CD4-positive, alpha-beta T cell (primary cell): Measurements from ENCODE around the gene TPSAB1. TPM values are rescaled to one million over a fixed set of nuclear protein-coding genes. Genes with fewer than 3 reads are reported as not detected.

Experiments used
- ATAC-seq: fragments of 200-7000 bp; cut with Tn5 transposase; one replicate; pipeline ENCODE4 v1.10.0; 2022; ENCODE audit warnings: mild to moderate bottlenecking; ENCODE audit not compliant: poor library complexity
- CTCF ChIA-PET: fragments of 350-600 bp; sonication (Branson Sonifier 250); formaldehyde crosslinking; loops from one replicate; lab custom pipeline; 2021; ENCODE audit warnings: antibody characterized with exemption, inconsistent platforms; lab: Charles Lee
- POLR2A ChIA-PET: fragments of 350-600 bp; sonication (Branson Sonifier 250); formaldehyde crosslinking; loops from one replicate; lab custom pipeline; 2021; ENCODE audit warnings: antibody characterized with exemption, inconsistent platforms; lab: Charles Lee
- DNase-seq, 14 experiments: peaks; one replicate each; pipeline ENCODE4 v3.0.0-alpha.2; 2013 to 2020; ENCODE audit warnings: mixed read lengths in 2 of 14
- H3K27ac ChIP-seq, 2 donors: one replicate each; pipeline versions ENCODE4 v1.5.1 to v1.7.0; 2013; ENCODE audit warnings: low read length in 2 of 2, low read depth in 1 of 2, mild to moderate bottlenecking in 1 of 2
- H3K27me3 ChIP-seq, 2 experiments: 1 replicate in 1 of 2; 2 replicates in 1 of 2; pipeline versions ENCODE4 v1.6.1 to v1.7.0; 2013; ENCODE audit warnings: low read length in 2 of 2, control low read depth in 1 of 2, mild to moderate bottlenecking in 1 of 2, moderate library complexity in 1 of 2; ENCODE audit not compliant: insufficient read depth in 2 of 2, control insufficient read depth in 1 of 2
- H3K36me3 ChIP-seq: one replicate; pipeline ENCODE4 v1.6.1; 2013; ENCODE audit warnings: low read length, control low read depth; ENCODE audit not compliant: insufficient read depth
- H3K4me1 ChIP-seq: one replicate; pipeline ENCODE4 v1.6.1; 2013; ENCODE audit warnings: low read length, control low read depth; ENCODE audit not compliant: insufficient read depth
- H3K4me3 ChIP-seq: one replicate; pipeline ENCODE4 v1.5.1; 2013; ENCODE audit warnings: mild to moderate bottlenecking, low read length, moderate library complexity
- H3K9me3 ChIP-seq, 2 experiments: 1 replicate in 1 of 2; 2 replicates in 1 of 2; pipeline versions ENCODE4 v1.6.1 to v1.7.0; 2013; ENCODE audit warnings: low read length in 2 of 2, mild to moderate bottlenecking in 2 of 2, control low read depth in 1 of 2, moderate library complexity in 1 of 2; ENCODE audit not compliant: control insufficient read depth in 1 of 2, insufficient read depth in 1 of 2
- H3K27ac Mint-ChIP-seq: one replicate; pipeline ENCODE4 v1.8.0; 2020; ENCODE audit warnings: mixed read lengths
- H3K27me3 Mint-ChIP-seq: one replicate; pipeline ENCODE4 v1.8.0; 2021; ENCODE audit warnings: mixed read lengths
- H3K36me3 Mint-ChIP-seq: one replicate; pipeline ENCODE4 v1.8.0; 2021; ENCODE audit warnings: low read depth, mixed read lengths
- H3K4me1 Mint-ChIP-seq: one replicate; pipeline ENCODE4 v1.8.0; 2021; ENCODE audit warnings: low read depth, mixed read lengths
- H3K4me3 Mint-ChIP-seq: one replicate; pipeline ENCODE4 v1.8.0; 2020; ENCODE audit warnings: mild to moderate bottlenecking, mixed read lengths
- H3K9me3 Mint-ChIP-seq: one replicate; pipeline ENCODE4 v1.8.0; 2020; ENCODE audit warnings: mixed read lengths
- intact Hi-C, 2 experiments: fragments of 100-400 bp; cut with DNase I in 1 of 2; cut with micrococcal nuclease in 1 of 2; formaldehyde crosslinking; loops; one replicate each; pipeline versions ENCODE4 v1.15.1 to v1.9.0; 2023 to 2025; cut with DNase I, micrococcal nuclease
- total RNA-seq, 174 experiments: library from RNA in 2 of 174; stranded (reverse) in 2 of 174; gene quantifications; one replicate each; pipeline ENCODE4 v1.2.3 and lab custom pipeline; 2021 to 2026
- TF ChIP-seq, protein P1 (sequence below): fragments of 200-600 bp; IDR thresholded peaks from one replicate; pipeline ENCODE4 v1.8.0; 2022; ENCODE audit warnings: antibody characterized with exemption, mild to moderate bottlenecking

TPSAB1 gene
- total RNA-seq, 2 experiments from 2014 or later: 0.22 TPM; not detected in 1

DNA sequence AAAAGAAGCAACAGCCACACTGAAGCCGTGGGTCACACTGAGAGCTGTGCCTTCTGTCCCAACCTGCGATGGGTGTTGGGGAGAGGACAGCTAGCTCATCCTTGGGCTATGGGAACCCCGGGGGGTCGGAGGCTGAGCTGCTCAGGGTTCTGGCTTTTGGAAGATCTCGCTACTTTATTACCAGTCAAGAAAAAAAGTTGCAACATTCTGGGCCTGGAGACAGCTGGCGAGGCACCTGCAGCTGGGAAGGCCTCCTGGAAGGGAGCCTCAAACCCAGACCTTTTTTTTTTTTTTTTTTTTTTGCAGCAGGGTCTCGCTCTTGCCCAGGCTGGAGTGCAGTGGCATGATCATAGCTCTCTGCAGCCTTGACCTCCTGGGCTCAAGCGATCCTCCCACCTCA lies 40.3 kb downstream of the TPSAB1 start:
- no peaks in the 10 kb centered on the region for H3K9me3 ChIP-seq

DNA sequence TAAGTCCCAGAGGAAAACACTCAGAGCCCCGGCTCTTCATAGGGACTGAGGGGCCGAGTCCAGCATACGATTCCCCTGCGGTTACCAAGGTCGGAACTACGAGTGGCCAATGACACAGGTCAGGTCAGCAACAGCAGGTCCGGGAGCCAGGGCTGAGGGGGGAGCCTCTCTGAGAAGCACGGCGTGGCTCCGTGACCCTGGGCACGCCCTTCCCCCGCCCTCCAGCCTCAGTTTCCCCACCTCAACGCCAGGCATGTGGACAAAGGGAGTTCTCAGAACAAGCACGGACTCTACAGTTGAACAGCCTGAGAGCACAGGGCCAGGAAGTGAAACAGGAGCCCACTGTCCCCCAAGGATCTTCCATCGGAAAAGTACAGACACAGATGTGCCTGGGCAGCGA lies 41.0 kb downstream of the TPSAB1 start:
- Mint-ChIP-seq H3K36me3 (no peaks in the 10 kb centered on the region), H3K27me3 (peaks cover 3% of the 10 kb centered on the region), H3K27ac (no peak overlapping the region), H3K9me3 (no peaks in the 10 kb centered on the region), H3K4me1 (no peaks in the 10 kb centered on the region), H3K4me3 (no peak overlapping the region)
- Histone ChIP-seq H3K36me3 (no peaks in the 10 kb centered on the region), H3K27me3 (peaks cover 2 to 14% of the 10 kb centered on the region in 2 experiments), H3K9me3 (no peaks in the 10 kb centered on the region), H3K4me3 (no peak overlapping the region), H3K27ac (no peak overlapping the region), H3K4me1 (no peaks in the 10 kb centered on the region)
- no peak for DNase-seq
- intact Hi-C loops: no loop called here
- ChIA-PET CTCF (no interaction called here), POLR2A (no interaction called here)
- TF ChIP-seq, protein P1, sequence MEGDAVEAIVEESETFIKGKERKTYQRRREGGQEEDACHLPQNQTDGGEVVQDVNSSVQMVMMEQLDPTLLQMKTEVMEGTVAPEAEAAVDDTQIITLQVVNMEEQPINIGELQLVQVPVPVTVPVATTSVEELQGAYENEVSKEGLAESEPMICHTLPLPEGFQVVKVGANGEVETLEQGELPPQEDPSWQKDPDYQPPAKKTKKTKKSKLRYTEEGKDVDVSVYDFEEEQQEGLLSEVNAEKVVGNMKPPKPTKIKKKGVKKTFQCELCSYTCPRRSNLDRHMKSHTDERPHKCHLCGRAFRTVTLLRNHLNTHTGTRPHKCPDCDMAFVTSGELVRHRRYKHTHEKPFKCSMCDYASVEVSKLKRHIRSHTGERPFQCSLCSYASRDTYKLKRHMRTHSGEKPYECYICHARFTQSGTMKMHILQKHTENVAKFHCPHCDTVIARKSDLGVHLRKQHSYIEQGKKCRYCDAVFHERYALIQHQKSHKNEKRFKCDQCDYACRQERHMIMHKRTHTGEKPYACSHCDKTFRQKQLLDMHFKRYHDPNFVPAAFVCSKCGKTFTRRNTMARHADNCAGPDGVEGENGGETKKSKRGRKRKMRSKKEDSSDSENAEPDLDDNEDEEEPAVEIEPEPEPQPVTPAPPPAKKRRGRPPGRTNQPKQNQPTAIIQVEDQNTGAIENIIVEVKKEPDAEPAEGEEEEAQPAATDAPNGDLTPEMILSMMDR: no peak
- no peak for ATAC-seq

More for the DNA sequence above, 40.3 kb downstream of the TPSAB1 start:
- DNase-seq: no peak
- Histone ChIP-seq H3K27ac (no peak overlapping the region), H3K27me3 (peaks cover 2 to 21% of the 10 kb centered on the region in 2 experiments), H3K4me1 (no peaks in the 10 kb centered on the region), H3K36me3 (no peaks in the 10 kb centered on the region), H3K4me3 (no peak overlapping the region)
- H3K27me3 Mint-ChIP-seq: peaks cover 8% of the 10 kb centered on the region
- TF ChIP-seq, protein P1: no peak
- intact Hi-C loops: no loop called here
- H3K27ac Mint-ChIP-seq: no peak overlapping the region
- no peaks in the 10 kb centered on the region for H3K4me1 Mint-ChIP-seq
- no peak for ATAC-seq
- no peaks in the 10 kb centered on the region for H3K9me3 Mint-ChIP-seq
- no peak overlapping the region for H3K4me3 Mint-ChIP-seq
- no peaks in the 10 kb centered on the region for H3K36me3 Mint-ChIP-seq
- ChIA-PET CTCF (no interaction called here), POLR2A (no interaction called here)

DNA sequence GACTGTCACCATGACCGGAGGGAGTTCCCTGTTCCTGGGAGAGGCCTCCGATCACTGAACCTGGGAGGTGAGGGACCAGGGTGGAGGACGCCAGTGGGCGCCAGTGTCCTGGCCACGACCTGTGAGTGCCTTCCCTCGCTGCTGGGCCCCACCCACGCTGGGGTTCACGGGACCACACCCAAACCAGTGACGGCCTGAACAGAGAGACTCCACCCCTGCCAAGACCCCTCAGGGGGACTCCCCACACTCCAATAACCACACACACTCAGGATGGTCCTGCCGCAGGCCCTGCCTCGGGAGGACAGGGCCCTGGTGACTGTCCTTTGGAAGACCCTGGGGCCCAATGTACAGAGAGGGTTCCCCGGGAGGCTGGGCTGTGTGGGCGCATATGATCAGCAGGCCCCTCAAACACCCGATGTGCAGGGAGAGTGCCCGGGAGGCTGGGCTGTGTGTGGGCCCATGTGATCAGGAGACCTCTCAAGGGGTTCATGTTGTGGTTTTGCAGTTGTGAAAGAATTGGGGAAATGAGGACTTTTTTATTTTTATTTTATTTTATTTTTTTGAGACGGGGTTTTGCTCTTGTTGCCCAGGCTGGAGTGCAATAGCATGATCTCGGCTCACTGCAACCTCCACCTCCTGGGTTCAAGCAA lies 41.9 kb downstream of the TPSAB1 start:
- peaks cover 2 to 12% of the 10 kb centered on the region in 2 experiments for H3K27me3 ChIP-seq
- CTCF ChIA-PET: no interaction called here

More for the DNA sequence above, 41.9 kb downstream of the TPSAB1 start:
- Histone ChIP-seq H3K9me3 (no peaks in the 10 kb centered on the region), H3K4me1 (no peaks in the 10 kb centered on the region), H3K27ac (no peak overlapping the region), H3K36me3 (no peaks in the 10 kb centered on the region), H3K4me3 (no peak overlapping the region)
- POLR2A ChIA-PET: no interaction called here
- no peaks in the 10 kb centered on the region for H3K36me3 Mint-ChIP-seq
- TF ChIP-seq, protein P1: no peak
- intact Hi-C loops: no loop called here
- no peak overlapping the region for H3K4me3 Mint-ChIP-seq
- peaks cover 3% of the 10 kb centered on the region for H3K27me3 Mint-ChIP-seq
- no peak overlapping the region for H3K27ac Mint-ChIP-seq
- H3K9me3 Mint-ChIP-seq: no peaks in the 10 kb centered on the region
- DNase-seq (no peak), ATAC-seq (no peak)
- no peaks in the 10 kb centered on the region for H3K4me1 Mint-ChIP-seq
